Neutrophil (primary cell): ENCODE data around the gene CTBP2.

ENCODE experiments used
- H3K27ac ChIP-seq: fragments of 200-600 bp; sonication (generic); 2 replicates; pipeline ENCODE4 v1.5.1; 2016; ENCODE audit warnings: mild to moderate bottlenecking, moderate library complexity
- H3K27me3 ChIP-seq: fragments of 200-600 bp; sonication (generic); 2 replicates; pipeline ENCODE4 v1.6.0; 2016; ENCODE audit warnings: mild to moderate bottlenecking
- H3K36me3 ChIP-seq: fragments of 200-600 bp; sonication (generic); 2 replicates; pipeline ENCODE4 v1.5.1; 2017
- H3K4me1 ChIP-seq, 2 experiments: fragments of 200-600 bp in 1 of 2; sonication (generic) in 1 of 2; 1 replicate in 1 of 2; 2 replicates in 1 of 2; pipeline versions ENCODE4 v1.5.1 to v1.6.1; 2013 to 2016; ENCODE audit warnings: low read depth in 1 of 2, low read length in 1 of 2, mild to moderate bottlenecking in 1 of 2, moderate library complexity in 1 of 2; ENCODE audit not compliant: control insufficient read depth in 1 of 2, insufficient read depth in 1 of 2
- H3K4me3 ChIP-seq, 2 experiments: fragments of 200-600 bp in 1 of 2; sonication (generic) in 1 of 2; 1 replicate in 1 of 2; 2 replicates in 1 of 2; pipeline ENCODE4 v1.5.1; 2013 to 2016; ENCODE audit warnings: low read depth in 1 of 2, low read length in 1 of 2, mild to moderate bottlenecking in 1 of 2, moderate library complexity in 1 of 2
- H3K9me3 ChIP-seq: fragments of 200-600 bp; sonication (generic); 2 replicates; pipeline ENCODE4 v1.5.1; 2016
- TF ChIP-seq, protein P1 (sequence below): fragments of 200-600 bp; sonication (generic); IDR thresholded peaks from 2 replicates; pipeline ENCODE4 v1.5.1; 2016; ENCODE audit warnings: antibody characterized with exemption

Gene CTBP2

DNA sequence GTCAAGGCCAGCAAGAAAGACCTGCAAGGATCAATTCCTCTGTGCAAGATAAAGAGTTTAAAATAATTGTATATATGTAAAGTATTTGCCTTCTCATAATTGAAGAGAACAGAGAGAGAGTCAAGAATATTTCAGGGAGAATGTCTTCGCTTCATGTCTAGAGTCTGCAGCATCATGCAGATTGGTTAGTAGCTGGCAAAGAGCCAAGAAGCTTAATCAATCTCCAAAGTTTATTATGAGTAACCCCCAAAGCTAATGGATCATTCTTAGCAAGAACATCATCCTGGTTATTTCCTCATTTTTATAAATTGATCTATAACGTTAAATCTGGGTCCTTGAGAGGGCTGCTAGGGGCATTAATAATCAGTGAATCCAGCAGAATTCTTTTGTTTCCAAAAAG is 38.9 kb upstream of the CTBP2 start:
- H3K27me3 ChIP-seq = peaks cover 22% of the 10 kb centered on the region
- TF ChIP-seq, protein P1, sequence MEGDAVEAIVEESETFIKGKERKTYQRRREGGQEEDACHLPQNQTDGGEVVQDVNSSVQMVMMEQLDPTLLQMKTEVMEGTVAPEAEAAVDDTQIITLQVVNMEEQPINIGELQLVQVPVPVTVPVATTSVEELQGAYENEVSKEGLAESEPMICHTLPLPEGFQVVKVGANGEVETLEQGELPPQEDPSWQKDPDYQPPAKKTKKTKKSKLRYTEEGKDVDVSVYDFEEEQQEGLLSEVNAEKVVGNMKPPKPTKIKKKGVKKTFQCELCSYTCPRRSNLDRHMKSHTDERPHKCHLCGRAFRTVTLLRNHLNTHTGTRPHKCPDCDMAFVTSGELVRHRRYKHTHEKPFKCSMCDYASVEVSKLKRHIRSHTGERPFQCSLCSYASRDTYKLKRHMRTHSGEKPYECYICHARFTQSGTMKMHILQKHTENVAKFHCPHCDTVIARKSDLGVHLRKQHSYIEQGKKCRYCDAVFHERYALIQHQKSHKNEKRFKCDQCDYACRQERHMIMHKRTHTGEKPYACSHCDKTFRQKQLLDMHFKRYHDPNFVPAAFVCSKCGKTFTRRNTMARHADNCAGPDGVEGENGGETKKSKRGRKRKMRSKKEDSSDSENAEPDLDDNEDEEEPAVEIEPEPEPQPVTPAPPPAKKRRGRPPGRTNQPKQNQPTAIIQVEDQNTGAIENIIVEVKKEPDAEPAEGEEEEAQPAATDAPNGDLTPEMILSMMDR = no peak

DNA sequence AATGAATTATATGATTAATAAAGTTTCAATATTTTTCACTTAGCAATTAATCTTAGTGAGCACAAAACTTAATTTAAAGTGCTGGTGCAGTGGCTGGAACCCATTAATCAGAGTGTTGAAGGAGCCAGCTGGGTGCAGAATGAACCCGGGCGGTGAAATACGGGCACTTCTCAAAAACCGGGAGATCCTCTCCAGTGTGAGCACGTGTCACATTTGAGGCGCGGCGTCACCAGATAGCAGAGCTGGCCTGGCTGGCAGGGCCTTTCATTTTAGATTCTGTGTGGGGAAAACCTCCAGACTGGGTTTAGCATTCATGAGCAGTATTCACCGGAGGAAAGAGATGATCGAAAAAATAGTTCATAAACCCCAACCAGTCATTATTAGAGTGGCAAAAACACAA is 34.5 kb upstream of the CTBP2 start:
- TF ChIP-seq, protein P1 = no peak
- Histone ChIP-seq H3K9me3 (no peaks in the 10 kb centered on the region), H3K4me3 (no peak overlapping the region), H3K27me3 (peaks cover 4% of the 10 kb centered on the region), H3K36me3 (no peaks in the 10 kb centered on the region), H3K27ac (no peak overlapping the region), H3K4me1 (no peaks in the 10 kb centered on the region)

More for the DNA sequence above, 38.9 kb upstream of the CTBP2 start:
- H3K4me1 ChIP-seq = no peaks in the 10 kb centered on the region
- H3K9me3 ChIP-seq = no peaks in the 10 kb centered on the region
- H3K4me3 ChIP-seq = no peak overlapping the region
- H3K27ac ChIP-seq = no peak overlapping the region
- no peaks in the 10 kb centered on the region for H3K36me3 ChIP-seq

DNA sequence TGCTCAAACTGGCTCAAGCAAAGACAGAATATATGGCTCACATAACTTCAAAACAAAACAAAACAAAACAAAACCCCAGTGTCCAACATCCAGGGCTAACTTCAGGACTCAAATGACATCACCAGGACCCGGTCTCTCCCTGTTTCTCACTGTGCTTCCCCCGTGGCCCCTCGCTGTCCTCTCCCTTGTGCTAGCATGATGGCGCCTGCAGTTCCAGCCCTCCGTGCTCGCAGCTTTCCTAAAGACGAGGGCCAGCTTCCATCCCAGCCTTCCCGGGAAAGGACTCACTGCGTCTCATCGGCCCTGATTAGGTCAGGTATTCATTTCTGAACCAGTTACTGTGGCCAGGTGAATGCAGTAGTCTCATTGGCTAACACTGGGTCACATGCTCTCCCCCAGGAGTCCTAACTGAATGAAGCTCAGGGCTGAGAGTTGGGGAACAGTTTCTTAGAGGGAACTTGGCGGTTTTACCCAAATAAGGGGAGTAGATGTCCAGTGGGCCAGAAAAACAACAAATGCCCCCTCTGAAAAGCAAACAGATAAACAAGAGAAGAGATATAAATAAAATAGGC is 33.0 kb upstream of the CTBP2 start:
- no peaks in the 10 kb centered on the region for H3K36me3 ChIP-seq
- no peaks in the 10 kb centered on the region for H3K27me3 ChIP-seq
- H3K4me1 ChIP-seq = no peaks in the 10 kb centered on the region
- TF ChIP-seq, protein P1 = no peak
- H3K9me3 ChIP-seq = no peaks in the 10 kb centered on the region
- no peak overlapping the region for H3K27ac ChIP-seq
- no peak overlapping the region for H3K4me3 ChIP-seq

DNA sequence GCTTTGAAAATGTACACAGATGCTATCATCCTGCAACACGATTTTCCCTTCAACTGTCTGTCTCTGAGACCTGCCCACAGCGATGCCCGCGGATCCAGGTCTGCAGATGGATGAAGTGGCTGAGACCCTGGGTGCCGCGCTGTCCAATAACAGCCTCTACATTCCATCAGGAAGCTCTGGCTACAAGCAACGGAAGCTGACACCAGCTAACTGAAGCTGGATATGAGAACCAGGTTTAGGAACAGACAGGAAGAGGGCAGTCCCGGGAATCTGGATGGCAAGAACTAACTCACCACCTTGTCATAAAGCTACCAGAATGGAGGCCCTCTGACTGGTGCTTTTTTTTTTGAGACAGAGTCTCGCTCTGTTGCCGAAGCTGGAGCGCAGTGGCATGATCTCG is 32.3 kb upstream of the CTBP2 start:
- no peaks in the 10 kb centered on the region for H3K9me3 ChIP-seq
- H3K4me1 ChIP-seq = no peaks in the 10 kb centered on the region
- H3K27ac ChIP-seq = no peak overlapping the region
- H3K36me3 ChIP-seq = no peaks in the 10 kb centered on the region
- peaks cover under 1% of the 10 kb centered on the region for H3K27me3 ChIP-seq
- H3K4me3 ChIP-seq = no peak overlapping the region
- TF ChIP-seq, protein P1 = no peak

DNA sequence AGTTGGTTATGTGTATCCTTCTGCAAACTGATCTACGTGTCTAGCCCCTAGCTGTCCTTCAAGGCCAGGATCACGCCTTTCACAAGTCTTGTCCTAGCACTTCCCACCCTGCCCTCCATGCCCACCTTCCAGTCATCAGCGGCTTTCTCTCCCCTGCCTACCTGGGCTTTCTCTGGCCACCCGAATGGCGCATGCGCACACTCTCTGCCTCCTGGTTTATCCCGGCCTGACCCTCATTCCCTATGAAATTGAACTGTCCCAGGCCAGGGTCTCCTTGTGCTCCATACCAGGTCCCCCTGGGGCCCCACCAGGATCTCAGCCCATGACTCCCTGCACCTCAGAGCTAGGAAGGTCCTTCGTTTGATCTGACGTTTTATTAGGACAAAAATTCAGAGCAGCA is 31.6 kb upstream of the CTBP2 start:
- H3K4me1 ChIP-seq = no peaks in the 10 kb centered on the region
- TF ChIP-seq, protein P1 = no peak
- H3K4me3 ChIP-seq = no peak overlapping the region
- H3K36me3 ChIP-seq = no peaks in the 10 kb centered on the region
- no peak overlapping the region for H3K27ac ChIP-seq
- H3K9me3 ChIP-seq = no peaks in the 10 kb centered on the region
- H3K27me3 ChIP-seq = peaks cover 7% of the 10 kb centered on the region

DNA sequence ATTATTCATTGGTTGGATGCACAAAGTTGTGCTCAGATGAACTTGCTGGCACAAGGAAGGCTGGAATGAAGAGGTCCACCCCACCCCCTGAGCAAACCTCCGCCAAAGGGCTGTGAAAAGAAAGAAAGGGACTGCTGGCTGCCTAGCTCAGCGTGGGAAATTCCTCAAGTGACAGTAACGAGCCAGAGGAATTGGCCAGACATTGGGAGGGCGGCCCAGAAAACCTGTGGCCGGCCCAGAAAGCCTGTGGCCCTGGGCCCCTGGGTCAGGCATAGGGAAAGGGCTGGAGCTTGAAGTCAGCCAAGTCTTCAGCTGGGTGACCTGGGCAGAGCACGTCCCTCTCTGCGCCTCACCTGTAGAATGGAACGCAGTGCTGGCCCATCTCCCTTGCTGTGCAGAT is 30.6 kb upstream of the CTBP2 start:
- H3K36me3 ChIP-seq = no peaks in the 10 kb centered on the region
- peaks cover 9% of the 10 kb centered on the region for H3K27me3 ChIP-seq
- no peaks in the 10 kb centered on the region for H3K9me3 ChIP-seq
- H3K4me3 ChIP-seq = no peak overlapping the region
- no peaks in the 10 kb centered on the region for H3K4me1 ChIP-seq
- TF ChIP-seq, protein P1 = no peak
- H3K27ac ChIP-seq = no peak overlapping the region
